Glutamatergic neuron (in vitro differentiated cells): ENCODE data around the gene RAB28. TPM values are rescaled to one million over a fixed set of nuclear protein-coding genes. Genes with fewer than 3 reads are reported as not detected.

ENCODE experiments used
- DNase-seq: peaks from one replicate; pipeline ENCODE4 v3.0.0; 2022
- H3K27ac Mint-ChIP-seq: one replicate; pipeline ENCODE4 v1.8.0; 2020; ENCODE audit warnings: mild to moderate bottlenecking, mixed read lengths, inconsistent platforms; ENCODE audit not compliant: unreplicated experiment
- H3K27me3 Mint-ChIP-seq: one replicate; pipeline ENCODE4 v1.8.0; 2020; ENCODE audit warnings: mild to moderate bottlenecking, moderate library complexity, mixed read lengths, inconsistent platforms; ENCODE audit not compliant: unreplicated experiment
- H3K36me3 Mint-ChIP-seq: one replicate; pipeline ENCODE4 v1.8.0; 2020; ENCODE audit warnings: mild to moderate bottlenecking, mixed read lengths, inconsistent platforms; ENCODE audit not compliant: unreplicated experiment
- H3K4me1 Mint-ChIP-seq: one replicate; pipeline ENCODE4 v1.8.0; 2020; ENCODE audit warnings: mild to moderate bottlenecking, low read depth, mixed read lengths, inconsistent platforms; ENCODE audit not compliant: unreplicated experiment
- H3K4me3 Mint-ChIP-seq: one replicate; pipeline ENCODE4 v1.8.0; 2020; ENCODE audit warnings: mild to moderate bottlenecking, mixed read lengths, inconsistent platforms; ENCODE audit not compliant: unreplicated experiment
- H3K9me3 Mint-ChIP-seq: one replicate; pipeline ENCODE4 v1.8.0; 2020; ENCODE audit warnings: mild to moderate bottlenecking, moderate library complexity, mixed read lengths, inconsistent platforms; ENCODE audit not compliant: unreplicated experiment
- CTCF ChIP-seq: fragments of 200-600 bp; sonication (generic); IDR thresholded peaks from one replicate; pipeline ENCODE4 v1.5.0; 2021; ENCODE audit not compliant: partially characterized antibody, unreplicated experiment
- total RNA-seq: library from RNA; stranded (reverse); fragmentation: NEBNext Ultra II Directional; extraction: Animal tissue kit (Norgen Biotek cat#: 25700); gene quantifications from one replicate; pipeline ENCODE4 v1.2.1, GENCODE V29; 2021; ENCODE audit not compliant: unreplicated experiment

RAB28 gene
- total RNA-seq, 1 donor from 2014 or later: 12.7 TPM

GRCh38 chr4:13367691-13368090 lies 116.4 kb downstream of the RAB28 start:
- no peaks in the 10 kb centered on the region for H3K36me3 Mint-ChIP-seq
- DNase-seq: no peak
- no peak overlapping the region for H3K27ac Mint-ChIP-seq
- peaks cover 4% of the 10 kb centered on the region for H3K4me1 Mint-ChIP-seq
- TF ChIP-seq CTCF: no peak
- peaks cover 1% of the 10 kb centered on the region for H3K9me3 Mint-ChIP-seq
- H3K27me3 Mint-ChIP-seq: no peaks in the 10 kb centered on the region
- no peak overlapping the region for H3K4me3 Mint-ChIP-seq

- Mint-ChIP-seq H3K4me1 (peaks cover 4% of the 10 kb centered on the region), H3K27ac (no peak overlapping the region), H3K36me3 (no peaks in the 10 kb centered on the region), H3K9me3 (peaks cover 1% of the 10 kb centered on the region), H3K27me3 (no peaks in the 10 kb centered on the region), H3K4me3 (no peak overlapping the region)
- no peak for DNase-seq
- TF ChIP-seq CTCF: no peak
Observed at GRCh38 chr4:13367244-13367643, 116.9 kb downstream of the RAB28 start.

DNA sequence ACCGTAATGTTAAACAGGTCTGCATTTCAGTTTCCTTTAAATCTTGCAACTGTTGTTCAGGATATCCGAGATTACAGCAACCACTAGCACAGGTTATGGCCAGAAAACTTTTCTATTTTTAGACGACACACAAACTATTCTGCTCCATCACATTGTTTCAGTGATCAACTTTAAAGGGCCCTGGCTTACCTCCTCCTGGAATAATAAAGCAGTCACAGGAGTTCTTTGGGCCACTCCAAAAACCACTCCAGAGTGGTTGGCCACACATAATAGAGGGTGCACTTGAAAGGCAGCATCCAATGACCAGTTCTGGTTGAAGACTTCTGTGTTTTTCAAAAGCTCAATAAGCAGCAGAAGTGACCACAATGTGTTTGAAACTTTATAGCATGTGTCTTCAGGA lies 118.9 kb downstream of the RAB28 start:
- H3K4me1 Mint-ChIP-seq: peaks cover 4% of the 10 kb centered on the region
- no peaks in the 10 kb centered on the region for H3K27me3 Mint-ChIP-seq
- no peak overlapping the region for H3K4me3 Mint-ChIP-seq
- DNase-seq: no peak
- H3K9me3 Mint-ChIP-seq: peaks cover 1% of the 10 kb centered on the region
- no peak overlapping the region for H3K27ac Mint-ChIP-seq
- H3K36me3 Mint-ChIP-seq: no peaks in the 10 kb centered on the region
- no peak for TF ChIP-seq CTCF

DNA sequence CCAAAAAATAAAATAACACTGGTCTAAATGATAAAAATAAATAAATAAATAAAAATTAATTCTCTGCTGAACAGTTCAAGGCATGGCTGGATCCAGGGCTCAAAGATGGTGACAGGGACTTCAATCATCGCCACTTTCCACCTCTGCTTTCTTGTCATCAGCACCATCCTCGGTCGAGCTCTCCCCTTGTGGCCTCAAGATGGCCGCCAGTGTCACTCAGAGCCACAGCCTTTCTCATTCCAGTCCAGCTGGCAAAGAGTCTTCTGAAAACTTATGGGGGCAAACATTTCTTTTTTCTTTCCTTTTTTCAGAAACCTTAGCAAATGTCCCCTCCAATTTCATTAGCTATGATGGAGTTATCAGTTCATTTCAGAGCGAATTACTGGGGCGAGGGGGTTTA lies 119.5 kb downstream of the RAB28 start:
- TF ChIP-seq CTCF: no peak
- DNase-seq: no peak
- H3K27ac Mint-ChIP-seq: no peak overlapping the region
- peaks cover 1% of the 10 kb centered on the region for H3K9me3 Mint-ChIP-seq
- H3K27me3 Mint-ChIP-seq: no peaks in the 10 kb centered on the region
- no peak overlapping the region for H3K4me3 Mint-ChIP-seq
- no peaks in the 10 kb centered on the region for H3K36me3 Mint-ChIP-seq
- peaks cover 4% of the 10 kb centered on the region for H3K4me1 Mint-ChIP-seq

- no peak for TF ChIP-seq CTCF
- H3K9me3 Mint-ChIP-seq: peaks cover 1% of the 10 kb centered on the region
- H3K27me3 Mint-ChIP-seq: no peaks in the 10 kb centered on the region
- DNase-seq: no peak
- H3K4me3 Mint-ChIP-seq: no peak overlapping the region
- peaks cover 4% of the 10 kb centered on the region for H3K4me1 Mint-ChIP-seq
- no peak overlapping the region for H3K27ac Mint-ChIP-seq
- H3K36me3 Mint-ChIP-seq: no peaks in the 10 kb centered on the region
Observed at GRCh38 chr4:13364172-13364571, 120.0 kb downstream of the RAB28 start.
